NCI-H1048 (cell line): ENCODE measurements around the gene ADAM19.

ENCODE experiments used
- DNase-seq: peaks from one replicate; lab custom pipeline; 2025; lab: John Stamatoyannopoulos, UW

ADAM19 gene

DNA sequence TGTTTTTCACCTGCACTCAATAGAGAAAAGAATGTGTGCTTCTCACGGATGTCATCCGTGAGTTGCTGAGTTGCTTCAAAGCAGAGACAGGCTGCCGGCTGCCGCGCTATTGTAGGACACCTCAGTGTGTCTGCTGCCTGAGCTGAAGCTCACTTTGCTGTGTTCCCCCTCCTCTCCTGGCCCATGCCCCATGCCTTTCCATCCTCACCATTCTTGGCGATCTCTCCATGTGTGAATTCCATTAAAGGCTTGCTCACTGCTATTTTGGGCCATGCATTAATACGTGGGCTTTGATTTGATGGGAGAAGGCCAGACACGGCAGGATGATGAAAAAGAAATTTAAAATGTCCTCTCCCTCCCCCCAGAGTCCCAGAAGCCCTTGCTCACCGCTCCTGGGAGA, 14.5 kb downstream of the ADAM19 start:
- no peak for DNase-seq

DNA sequence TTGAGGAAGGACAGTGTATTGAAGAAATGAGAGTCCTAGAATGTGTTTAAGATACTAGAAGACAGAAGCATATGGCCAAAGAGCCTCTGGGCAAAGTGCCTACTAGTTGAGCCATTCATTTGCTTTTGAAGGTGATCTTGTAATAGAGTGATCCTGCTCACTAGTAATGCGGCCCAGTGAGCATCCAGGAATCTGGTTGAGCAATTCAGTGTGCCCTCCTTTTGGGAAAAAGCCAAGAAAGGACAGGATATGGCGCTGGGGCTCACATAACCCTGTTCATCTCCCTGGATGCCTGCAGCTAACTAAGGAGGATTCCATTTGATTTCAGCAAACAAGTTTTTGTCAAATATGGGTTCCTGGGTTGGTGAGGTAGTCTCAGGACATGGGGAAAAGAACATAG, 16.3 kb downstream of the ADAM19 start:
- no peak for DNase-seq

DNA sequence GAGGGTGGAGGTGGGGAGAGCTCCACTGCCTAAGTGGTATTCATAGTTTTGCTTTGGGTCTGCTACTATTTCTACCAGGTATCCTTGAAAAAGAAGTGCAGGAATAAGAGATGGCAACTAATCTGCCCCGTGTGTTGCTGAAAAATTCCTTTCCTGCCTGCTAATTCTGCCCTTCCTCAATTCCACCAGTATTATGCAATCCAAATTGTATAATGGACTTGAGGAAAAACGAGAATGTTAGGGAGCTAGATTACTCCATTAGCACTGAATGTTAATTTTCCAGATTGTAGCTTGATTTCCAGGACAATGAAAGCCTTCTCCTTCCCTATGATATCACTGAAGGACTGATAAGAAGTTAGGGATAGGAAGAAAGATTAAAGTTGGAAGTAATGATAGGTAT, 16.9 kb downstream of the ADAM19 start:
- DNase-seq, result no peak

DNA sequence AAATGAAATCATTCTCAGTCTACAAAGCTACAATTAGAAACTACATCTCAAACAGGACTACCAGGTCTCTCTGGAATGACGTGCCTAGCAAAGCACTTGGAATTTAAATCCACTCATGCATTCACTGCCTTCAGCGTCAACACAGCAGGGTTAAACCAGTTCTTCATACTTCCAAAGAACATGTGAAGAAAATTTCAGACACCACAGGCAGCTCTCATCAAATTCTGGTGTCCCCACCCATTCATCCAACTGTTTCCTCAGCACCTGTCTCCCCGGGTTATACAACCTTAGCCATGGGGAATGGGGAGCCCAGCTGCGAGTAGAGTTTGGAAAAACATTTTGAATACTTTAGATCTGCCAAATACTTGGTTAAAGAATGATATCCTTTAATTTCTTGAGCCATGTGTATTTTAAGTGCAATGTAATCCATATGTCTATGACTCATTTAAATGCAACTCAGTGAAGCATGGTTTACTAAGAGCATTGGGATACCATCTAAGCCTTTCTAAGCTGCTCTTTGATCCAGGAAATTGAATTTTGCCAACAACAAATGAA, 17.5 kb downstream of the ADAM19 start:
- DNase-seq, result no peak

DNA sequence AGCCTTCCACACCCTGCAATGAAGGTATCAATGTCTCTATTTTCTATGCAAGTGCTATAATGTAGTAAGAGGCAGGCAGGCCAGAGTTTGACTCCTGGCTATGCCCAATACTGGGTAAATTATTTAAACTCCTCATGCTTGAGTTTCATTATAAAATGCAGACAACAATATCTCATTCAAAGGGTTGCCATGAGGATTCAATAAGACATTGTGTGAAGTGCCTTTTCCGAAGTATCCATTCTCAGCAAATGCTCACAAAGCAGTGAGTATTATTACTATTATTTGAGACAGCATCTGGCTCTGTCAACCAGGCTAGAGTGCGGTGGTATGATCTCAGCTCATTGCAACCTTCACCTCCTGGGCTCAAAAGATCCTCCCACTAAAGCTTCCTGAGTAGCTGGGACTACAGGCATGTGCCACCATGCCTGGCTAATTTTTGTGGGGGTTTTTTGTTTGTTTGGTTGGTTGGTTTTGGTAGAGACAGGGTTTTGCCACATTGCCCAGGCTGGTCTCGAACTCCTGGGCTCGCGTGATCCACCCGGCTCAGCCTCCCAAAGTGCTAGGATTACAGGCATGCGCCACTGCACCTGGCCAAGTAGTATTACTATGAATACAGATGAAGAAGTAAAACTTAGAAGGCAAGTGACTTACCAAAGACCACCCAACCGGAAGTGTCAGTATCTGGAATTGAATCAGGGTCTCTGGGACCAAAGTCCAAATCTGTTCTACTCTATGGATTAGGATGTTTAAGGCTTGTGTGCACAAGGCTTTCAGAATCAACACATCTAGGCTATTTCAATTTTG, 18.8 kb downstream of the ADAM19 start:
- no peak for DNase-seq

DNA sequence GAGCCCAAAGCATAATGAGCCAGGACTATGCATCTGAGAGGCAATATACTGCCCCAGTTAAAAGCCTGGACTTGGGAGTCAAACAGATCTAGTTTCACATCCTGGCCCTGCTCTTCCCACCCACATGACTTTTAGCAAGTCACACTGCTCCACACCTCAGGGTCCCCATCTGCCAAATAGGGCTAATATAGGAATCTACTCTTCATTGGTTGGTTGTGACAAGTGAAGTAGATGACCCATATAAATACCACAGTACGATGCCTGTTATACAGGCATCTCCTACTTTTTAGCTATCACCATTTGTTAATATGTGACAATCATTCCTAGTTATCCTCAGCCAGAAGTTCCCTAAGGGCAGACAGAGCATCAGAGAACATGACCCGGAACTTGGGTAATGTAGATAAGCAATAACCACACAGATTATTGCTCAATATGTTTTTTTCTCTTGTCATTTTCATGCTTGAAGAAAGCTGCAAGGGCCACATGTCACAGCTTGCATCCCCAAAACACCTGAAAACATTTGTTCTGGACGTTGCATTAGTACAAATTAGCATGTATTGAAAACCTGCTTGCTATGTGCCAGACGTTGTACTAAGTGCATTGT, 20.4 kb downstream of the ADAM19 start:
- DNase-seq, result no peak

DNA sequence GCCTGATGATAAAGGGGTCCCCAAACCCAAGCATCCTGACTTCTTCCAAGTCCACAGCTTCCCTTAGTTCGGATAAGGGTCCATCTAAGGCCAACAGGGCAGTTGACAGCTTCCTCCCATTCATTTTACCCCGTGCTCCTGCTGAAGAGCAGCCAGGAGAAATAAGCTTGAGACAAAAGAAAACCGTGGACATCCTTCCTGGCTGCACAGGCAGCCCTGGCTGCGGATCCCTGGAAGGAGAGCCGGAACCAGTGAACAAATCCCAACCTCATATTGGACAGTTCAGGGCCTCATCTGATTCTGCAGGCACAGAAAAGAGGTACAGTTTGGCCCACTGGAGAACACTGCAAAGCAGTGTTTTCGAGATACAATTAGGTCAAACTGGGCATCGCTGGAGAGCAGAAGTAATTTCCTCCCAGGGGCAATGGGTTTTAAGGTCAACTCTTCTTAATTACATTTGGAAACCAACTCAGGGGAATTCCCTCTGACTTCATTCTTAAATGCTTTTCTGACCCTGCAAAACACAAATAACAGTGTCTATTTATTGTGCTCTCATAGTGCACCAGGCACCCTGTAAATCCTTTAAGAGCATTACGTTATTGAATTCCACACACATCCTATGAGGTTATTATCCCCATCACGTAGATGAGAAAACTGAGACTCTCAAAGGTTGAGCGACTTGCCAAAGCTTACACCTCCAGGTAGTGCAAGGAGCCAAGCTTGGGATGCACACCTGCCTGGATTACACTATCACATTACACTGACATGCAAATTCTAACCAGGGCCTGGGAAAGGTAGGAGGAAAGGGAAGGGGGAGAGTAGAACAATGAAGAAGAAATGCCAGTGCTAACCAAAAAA, 21.2 kb downstream of the ADAM19 start:
- DNase-seq, result no peak

DNA sequence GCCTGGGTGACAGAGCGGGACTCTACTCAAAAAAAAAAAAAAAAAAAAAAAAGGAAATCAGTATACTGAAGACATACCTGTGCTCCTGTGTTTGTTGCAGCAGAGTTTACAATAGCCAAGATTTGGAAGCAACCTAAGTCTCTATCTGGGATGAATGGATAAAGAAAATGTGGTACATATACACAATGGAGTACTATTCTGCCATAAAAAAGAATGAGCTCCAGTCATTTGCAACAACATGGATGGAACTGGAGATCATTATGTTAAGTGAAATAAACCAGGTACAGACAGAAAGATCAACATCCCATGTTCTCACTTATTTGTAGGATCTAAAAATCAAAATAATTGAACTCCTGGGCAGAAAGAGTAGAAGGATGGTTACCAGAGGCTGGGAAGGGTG, 22.9 kb downstream of the ADAM19 start:
- DNase-seq, result no peak

DNA sequence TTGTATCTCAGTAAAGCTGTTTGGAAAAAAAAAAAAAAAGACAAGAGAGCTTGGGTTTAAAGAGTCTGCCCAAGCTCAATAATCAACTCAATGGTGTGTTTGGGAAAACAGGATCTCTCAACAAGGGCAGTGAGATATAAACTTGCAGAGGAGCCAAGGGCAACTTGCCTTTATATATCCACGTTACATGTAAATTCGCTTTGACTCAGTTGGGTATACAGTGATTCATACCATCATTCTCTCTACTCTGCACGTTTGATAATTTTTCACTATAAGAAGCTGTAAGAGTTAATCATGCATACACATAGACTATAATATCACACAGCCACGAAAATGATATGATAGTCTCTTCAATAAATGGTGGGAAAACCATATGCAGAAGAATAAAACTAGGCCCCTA, 24.9 kb downstream of the ADAM19 start:
- DNase-seq, result no peak

DNA sequence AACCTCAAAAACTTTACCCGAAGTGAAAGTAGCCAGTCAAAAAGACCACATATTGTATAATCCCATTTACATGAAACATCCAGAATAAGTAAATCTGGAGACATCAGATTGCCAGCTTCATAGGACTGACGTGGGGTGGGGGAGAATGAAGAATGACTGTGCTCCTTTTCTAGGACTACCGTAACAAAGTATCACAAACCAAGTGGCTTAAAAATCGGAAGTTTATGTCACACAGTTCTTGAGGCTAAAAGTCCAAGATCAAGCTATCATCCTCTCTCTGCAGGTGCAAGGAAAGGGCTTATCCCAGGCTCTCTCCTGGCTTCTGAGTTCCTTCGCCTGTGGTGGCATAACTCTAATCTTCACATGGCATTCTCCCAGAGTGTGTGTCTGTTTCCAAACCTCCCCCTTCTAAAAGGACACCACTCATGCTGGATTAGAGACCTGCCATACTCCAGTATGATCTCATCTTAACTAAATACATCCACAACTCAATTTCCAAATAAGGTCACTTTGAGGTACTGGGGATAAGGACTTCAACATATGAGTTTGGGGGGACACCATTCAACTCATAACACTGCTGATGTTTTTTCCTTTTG, 25.5 kb downstream of the ADAM19 start:
- no peak for DNase-seq

DNA sequence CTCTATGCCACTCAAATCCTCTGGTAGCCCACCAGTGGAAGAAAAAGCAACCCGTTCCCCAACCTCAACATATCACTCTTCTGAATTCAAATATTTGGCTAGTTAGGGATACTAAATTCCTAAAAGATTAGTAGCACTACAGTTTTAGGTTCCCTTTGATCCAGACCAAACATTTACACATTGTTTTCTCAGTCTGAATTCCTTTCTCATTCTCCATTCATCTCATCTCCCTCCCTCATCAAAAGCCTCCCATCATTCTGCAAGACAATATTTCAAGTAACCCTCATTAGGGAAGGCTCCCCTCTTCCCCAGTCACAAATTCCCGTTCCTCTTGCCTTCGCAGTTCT, 26.3 kb downstream of the ADAM19 start:
- DNase-seq, result no peak

DNA sequence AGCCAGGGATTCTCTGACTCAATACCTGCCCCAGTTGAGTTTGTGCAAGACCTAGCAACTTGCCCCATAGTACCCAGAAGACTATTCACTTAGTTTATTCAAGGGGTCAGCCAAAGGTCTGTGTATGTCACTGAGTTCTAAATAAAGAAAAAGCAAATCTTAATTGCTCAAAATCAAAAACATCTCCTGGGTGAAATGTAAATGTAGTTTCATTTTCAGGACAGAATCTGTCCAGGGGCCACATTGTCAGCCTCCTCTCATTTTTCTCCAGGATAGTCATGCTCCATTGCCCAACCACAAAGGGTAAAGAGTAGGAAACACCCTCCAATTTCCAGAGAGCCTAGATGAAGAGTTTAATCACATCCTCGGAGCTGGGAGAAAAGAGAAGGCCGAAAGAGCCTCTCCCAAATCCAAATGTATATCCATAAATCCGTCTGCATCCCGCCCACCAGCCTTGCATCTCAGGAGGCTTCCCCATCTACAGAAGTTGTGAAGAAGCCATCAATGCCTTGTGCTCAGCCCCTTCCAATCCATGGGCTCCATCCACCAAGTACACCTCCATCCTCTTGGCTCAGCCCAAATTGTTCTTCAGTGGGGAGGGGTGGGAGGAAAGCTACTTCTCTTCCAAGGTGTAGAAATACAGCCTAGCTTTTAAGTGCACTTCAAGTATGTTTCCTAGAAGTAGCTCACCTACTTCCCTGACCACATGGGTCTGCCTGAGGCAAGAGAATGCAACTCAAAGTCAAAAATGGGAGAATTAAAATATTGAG, 26.9 kb downstream of the ADAM19 start:
- DNase-seq, result no peak

DNA sequence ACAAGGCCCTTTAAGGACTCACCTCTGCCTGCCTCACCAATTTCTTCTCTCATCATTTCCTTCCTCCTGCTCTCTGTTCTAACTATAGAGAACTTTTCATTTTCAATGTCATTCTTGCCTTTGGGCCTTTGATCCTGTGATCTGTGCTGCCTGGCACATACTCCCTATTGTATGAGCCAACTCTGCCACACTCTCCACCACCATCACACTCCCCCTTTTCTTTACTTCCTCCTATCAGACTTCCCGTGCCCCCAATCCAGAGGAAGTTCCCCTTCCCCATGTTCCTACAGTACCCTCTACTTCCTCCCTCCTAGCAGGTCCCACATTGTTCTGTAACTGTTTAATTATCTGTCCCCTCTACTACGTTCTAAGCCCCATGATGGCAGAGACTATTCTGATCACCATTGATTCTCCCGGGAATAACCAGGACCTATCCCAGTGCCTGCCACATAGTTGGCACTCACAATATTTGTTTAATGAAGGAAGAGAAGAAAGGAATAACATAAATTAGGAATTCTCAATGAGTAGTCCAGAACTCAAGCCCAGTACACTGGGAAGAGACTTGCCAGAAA, 27.5 kb downstream of the ADAM19 start:
- no peak for DNase-seq

DNA sequence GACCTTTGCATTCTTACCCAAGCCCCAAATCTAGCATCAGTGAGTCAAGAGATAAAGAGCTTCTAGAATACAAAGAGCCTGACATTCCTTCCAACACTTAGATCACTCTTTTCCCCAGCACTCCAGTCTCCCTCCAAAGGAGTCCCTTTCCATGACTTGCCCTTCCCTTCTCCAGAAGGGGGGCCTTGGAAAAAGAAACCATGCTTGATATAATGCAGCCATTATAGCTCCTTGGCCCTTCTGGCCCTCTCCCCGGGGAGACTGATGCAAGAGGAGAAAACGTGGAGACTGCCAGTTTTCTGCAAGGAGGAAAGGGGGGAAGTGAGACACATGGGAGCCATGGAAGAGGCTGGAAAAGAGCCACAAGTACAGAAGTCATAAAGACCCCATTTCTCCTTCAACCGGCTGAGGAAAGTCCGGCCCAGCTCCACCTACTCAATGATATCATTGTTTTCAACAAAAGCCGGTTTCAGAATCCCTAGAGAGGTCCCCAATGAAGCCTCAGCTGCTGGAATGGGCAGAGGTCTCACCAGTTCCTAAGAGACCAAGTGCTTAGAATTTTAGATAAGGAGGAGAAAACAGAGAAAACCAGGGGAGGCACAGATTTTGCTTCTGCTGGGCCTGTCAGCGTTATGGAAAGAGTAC, 29.0 kb downstream of the ADAM19 start:
- no peak for DNase-seq

DNA sequence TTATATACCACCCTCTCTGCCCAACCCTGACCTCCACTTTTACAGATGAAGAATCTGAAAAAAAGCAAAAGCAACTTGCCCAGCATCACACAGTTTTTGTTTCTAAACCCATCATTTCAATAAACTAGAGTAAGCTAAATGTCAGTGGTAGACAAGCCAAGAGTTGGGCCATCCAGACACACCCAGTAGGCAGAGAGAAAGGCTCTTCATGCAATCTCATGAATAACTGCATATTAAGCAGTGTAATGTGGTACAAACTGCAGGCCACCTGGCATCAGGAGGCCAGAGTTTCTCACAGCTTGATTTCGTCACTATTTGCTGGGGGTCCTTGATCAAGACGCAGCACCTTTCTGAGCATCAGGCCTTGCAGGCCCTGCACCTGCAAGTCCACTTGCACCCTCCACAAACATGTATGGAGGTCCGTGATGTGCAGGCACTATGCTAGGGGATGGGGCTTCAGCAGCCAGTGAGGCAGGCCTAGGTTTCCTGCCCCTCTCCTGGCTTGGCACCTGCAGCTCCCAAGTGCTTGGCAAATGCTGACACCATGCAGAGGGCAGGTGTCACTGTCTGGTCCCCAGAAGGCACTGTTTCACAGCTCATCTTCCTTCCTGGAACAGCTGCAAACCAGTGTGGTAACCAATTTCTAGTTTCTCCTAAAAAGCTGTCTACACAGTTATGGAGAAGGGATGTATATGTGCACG, 29.8 kb downstream of the ADAM19 start:
- DNase-seq, result no peak

DNA sequence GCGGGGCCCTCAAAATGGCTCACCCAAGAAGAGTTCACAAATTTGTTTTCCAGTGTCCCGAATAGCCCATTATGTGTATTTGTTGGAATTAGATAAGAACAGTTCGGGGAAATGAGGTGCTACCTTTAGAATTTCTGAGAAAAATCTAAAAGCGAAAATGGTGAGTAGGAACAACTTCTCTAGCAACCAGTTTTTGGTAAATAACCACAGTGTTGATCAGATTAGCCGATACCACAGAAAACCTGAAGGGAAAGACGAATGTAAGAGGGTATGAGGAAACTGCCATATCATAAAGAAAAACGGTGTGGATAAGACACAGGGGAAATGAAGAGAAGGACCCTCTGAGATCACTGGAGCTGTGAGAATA, 31.0 kb downstream of the ADAM19 start:
- DNase-seq, result no peak

DNA sequence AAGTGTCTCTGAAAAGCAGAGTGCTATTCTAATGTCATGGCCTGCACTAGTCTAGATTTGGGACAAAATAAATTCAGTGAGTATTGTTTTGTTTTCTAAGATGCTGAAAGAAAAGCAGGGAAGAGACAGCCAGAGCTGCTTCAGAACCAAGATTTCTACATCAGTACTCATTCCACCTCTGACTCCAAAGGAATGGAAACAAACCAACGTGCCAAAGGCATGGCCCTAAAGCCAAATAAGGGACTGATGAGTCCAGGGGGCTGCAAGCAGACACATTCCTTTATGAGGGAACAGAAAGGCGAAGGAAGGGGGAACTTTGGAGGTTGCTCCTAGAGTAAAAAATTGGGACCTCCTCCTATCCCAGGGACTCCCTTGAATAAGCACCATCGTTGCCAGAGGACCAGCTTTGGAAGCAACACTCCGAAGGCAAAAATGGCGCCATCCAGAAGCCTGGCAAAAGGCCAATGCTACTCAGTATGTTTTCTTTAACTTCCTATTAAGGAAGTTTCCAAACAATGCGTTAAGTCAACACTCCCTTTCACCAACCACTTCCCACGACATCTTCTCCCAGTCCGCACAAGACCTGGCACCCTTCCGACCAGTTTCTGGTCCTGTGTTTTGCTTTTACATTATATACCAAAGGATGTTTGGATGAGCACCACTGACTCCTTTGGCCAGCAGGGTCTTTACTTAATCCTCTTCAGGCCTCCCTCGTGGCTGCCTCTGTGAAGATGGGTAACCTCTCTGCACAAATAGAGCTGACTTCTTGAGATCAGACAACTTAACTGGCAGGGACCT, 31.6 kb downstream of the ADAM19 start:
- DNase-seq, result no peak

DNA sequence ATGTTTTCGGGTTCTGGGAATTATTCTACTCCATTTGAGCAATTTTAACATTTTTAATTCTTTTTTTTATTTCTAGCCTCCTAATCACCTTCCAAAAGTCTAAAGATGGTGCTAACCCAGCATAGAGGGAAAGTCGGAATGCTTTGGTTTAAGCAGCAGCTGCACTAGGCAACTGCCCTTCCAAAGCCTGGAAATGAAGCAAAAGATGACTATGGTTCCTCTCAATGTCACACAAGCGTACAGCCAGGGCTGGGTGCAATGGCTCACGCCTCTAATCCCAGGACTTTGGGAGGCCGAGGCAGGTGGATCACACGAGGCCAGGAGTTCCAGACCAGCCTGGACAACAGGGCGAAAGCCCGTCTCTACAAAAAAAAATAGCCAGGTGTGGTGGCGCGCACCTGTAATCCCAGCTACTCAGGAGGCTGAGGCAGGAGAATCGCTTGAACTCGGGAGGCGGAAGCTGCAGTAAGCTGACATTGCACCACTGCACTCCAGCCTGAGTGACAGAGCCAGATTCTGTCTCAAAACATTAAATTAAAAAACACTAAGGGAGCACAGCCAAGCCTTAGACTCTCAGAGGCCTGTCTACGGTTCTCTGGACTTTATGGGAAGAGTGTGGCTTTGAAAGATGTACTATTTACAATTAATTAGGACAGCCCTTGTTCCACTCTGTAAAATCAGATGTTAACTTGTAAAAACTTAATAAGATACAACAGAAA, 33.1 kb downstream of the ADAM19 start:
- no peak for DNase-seq
